GM19455 (cell line): Measurements from ENCODE around the gene SIAH3.

ENCODE experiments used
- ATAC-seq: cut with Tn5 transposase; IDR thresholded peaks from one replicate; pipeline ENCODE4 v1.9.1; 2021; ENCODE audit not compliant: unreplicated experiment

SIAH3 gene

DNA sequence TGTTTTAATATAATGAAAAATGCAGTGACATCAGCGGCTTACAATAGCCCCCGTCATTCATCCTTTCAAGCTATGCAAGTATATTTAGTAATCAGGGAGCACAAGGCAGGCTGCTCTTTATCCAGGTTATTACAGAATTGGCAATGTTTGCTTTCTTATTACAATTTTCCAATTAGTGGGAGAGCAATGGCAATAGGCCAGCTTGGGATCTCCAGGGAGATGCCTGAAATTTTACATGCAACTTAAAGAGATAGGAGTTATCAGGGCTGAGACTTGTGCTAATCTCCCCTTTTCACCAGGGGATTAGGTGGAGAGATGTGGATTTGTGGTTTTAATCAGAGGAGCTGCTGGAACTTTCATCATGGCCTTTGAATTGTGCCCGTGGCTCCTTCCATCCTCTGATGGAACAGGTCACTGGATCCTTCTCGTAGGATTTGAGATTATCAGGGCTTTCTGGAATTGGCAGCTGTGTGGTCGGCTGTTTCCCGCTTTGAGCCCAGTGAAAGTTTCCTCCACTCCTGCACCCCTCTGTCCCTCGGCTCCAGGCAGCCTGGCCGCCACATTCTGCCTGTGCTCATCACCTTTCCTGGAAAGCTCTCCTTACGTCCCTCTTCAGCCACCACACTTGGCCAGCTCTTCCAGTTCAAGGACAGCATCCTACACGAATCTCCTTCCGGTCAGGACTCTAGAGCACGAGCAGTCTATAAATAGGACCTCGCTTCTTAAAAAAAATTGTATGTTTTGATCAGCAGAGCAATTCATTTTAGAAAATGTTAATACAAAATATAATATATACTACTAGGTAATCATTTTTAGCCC is 102.4 kb downstream of the SIAH3 start:
- ATAC-seq = no peak

- ATAC-seq = no peak
These were observed 104.5 kb downstream of the SIAH3 start for GRCh38 chr13:45747071-45747470.

- no peak for ATAC-seq
These were observed 106.6 kb downstream of the SIAH3 start for GRCh38 chr13:45744979-45745378.

GRCh38 chr13:45742985-45743384 is 108.6 kb downstream of the SIAH3 start:
- no peak for ATAC-seq

- ATAC-seq = no peak
These were observed 114.0 kb downstream of the SIAH3 start for GRCh38 chr13:45737571-45738017.

DNA sequence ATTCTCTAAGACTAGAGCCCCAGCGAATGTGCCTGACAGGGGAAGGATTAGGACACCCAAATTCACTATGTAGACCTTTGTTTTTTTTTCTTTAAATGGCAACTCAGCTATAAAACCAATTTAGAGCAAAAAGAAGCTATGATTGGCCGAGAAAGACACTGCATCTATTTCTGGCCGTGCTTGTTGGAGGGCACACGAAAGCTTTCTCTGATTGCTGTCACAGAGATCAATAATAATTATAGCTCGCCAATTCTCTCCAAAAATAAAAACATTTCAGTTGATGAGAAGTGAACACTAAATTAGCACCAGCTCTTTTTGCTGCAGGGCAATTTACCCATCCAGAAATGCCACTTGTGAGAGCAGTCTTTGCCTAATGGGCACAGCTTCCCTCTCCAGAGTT is 118.2 kb downstream of the SIAH3 start:
- ATAC-seq = no peak

DNA sequence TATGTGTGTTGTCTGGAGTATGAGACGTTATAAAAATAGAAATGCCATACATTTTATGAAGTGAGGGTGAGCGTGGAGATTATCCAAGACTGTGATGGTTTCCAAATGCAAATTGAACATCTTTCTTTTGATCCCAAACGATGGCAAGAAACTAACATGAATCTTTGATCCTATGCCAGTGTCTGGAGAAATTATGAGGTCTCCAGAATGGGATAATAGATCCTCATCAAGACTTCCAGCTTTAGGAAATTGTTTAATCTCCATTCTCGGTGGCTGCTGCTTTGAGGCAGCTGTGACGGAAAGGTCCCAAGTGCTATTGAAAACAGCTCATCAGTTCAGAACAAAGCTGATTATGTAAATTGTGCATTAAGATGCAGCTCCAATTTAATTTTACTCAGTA is 118.6 kb downstream of the SIAH3 start:
- ATAC-seq = no peak

- ATAC-seq = no peak
These were observed 120.1 kb downstream of the SIAH3 start for GRCh38 chr13:45731455-45731854.

GRCh38 chr13:45728759-45729158 is 122.8 kb downstream of the SIAH3 start:
- peak; percentile 73 for ATAC-seq
